Karpas-422 (cell line): ENCODE data around the gene MSANTD2. TPM values are rescaled to one million over a fixed set of nuclear protein-coding genes. Genes with fewer than 3 reads are reported as not detected.

Experiments
- DNase-seq: peaks from one replicate; pipeline ENCODE4 v3.0.0-alpha.2; 2015
- H2AFZ ChIP-seq: fragments of 200-600 bp; sonication (generic); 2 replicates; pipeline ENCODE4 v1.6.1; 2014; ENCODE audit warnings: antibody characterized with exemption, low read length, mixed read lengths
- H3K27ac ChIP-seq: fragments of 200-600 bp; sonication (generic); 2 replicates; pipeline ENCODE4 v1.5.1; 2014; ENCODE audit warnings: mild to moderate bottlenecking, low read length, moderate library complexity
- H3K27me3 ChIP-seq: fragments of 200-600 bp; sonication (generic); 2 replicates; pipeline ENCODE4 v1.6.1; 2014; ENCODE audit warnings: low read length, mixed read lengths
- H3K36me3 ChIP-seq: fragments of 200-600 bp; sonication (generic); 2 replicates; pipeline ENCODE4 v1.6.1; 2014; ENCODE audit warnings: low read length, mixed read lengths; ENCODE audit not compliant: insufficient read depth
- H3K4me1 ChIP-seq: fragments of 200-600 bp; sonication (generic); 2 replicates; pipeline ENCODE4 v1.6.1; 2014; ENCODE audit warnings: mild to moderate bottlenecking, low read length, mixed read lengths
- H3K4me2 ChIP-seq: fragments of 200-600 bp; sonication (generic); 2 replicates; pipeline ENCODE4 v1.6.1; 2014; ENCODE audit warnings: low read length, low read depth, mild to moderate bottlenecking; ENCODE audit not compliant: poor library complexity, severe bottlenecking
- H3K4me3 ChIP-seq: fragments of 200-600 bp; sonication (generic); 2 replicates; pipeline ENCODE4 v1.5.1; 2014; ENCODE audit warnings: mild to moderate bottlenecking, antibody characterized with exemption, low read length, mixed read lengths
- H3K79me2 ChIP-seq: fragments of 200-600 bp; sonication (generic); 2 replicates; pipeline ENCODE4 v1.6.1; 2014; ENCODE audit warnings: mild to moderate bottlenecking, low read length, mixed read lengths
- H3K9ac ChIP-seq: fragments of 200-600 bp; sonication (generic); 2 replicates; pipeline ENCODE4 v1.6.0; 2014; ENCODE audit warnings: low read length
- H3K9me2 ChIP-seq: fragments of 200-600 bp; sonication (generic), shearing (Covaris generic); replicated peaks from 2 replicates; pipeline ENCODE4 v1.6.0; 2014; ENCODE audit warnings: mild to moderate bottlenecking, low read length, moderate library complexity; ENCODE audit not compliant: insufficient read depth
- H3K9me3 ChIP-seq: fragments of 300-700, 200-600 bp; sonication (generic); 2 replicates; pipeline ENCODE4 v1.6.1; 2014; ENCODE audit warnings: low read length, mixed read lengths
- H4K20me1 ChIP-seq: fragments of 200-600 bp; sonication (generic); 2 replicates; pipeline ENCODE4 v1.6.1; 2014; ENCODE audit warnings: mild to moderate bottlenecking, antibody characterized with exemption, low read length, low read depth; ENCODE audit not compliant: insufficient read depth
- total RNA-seq: library from RNA; depleted of rRNA; stranded (reverse); fragments of >200 nt; shearing (Covaris generic); gene quantifications from 2 replicates; pipeline ENCODE4 v1.2.3, GENCODE V29; 2014; ENCODE audit warnings: low replicate concordance

MSANTD2 gene
- total RNA-seq, 1 experiment from 2014 or later, result 7.6 TPM

GRCh38 chr11:124762624-124763155 lies 37.5 kb downstream of the MSANTD2 start:
- H3K27me3 ChIP-seq, result no peaks in the 10 kb centered on the region
- peak overlapping the region; percentile 45 for H3K9ac ChIP-seq
- no peaks in the 10 kb centered on the region for H3K79me2 ChIP-seq
- no peak overlapping the region for H3K27ac ChIP-seq
- H4K20me1 ChIP-seq, result no peaks in the 10 kb centered on the region
- no peak overlapping the region for H2AFZ ChIP-seq
- peak overlapping the region; percentile 69 for H3K4me2 ChIP-seq
- peaks cover 24% of the 10 kb centered on the region for H3K4me1 ChIP-seq
- H3K36me3 ChIP-seq, result no peaks in the 10 kb centered on the region
- H3K9me3 ChIP-seq, result no peaks in the 10 kb centered on the region
- no peak for DNase-seq
- H3K9me2 ChIP-seq, result no peaks in the 10 kb centered on the region
- H3K4me3 ChIP-seq, result peak overlapping the region; percentile 59; the same call in 1 of the 2 replicates

GRCh38 chr11:124762105-124762623 lies 38.0 kb downstream of the MSANTD2 start, which contains the start of gene ESAM:
ESAM (minus strand) TSS chr11:124762290; CDS start chr11:124762154, 136 bp downstream.
- Histone ChIP-seq H3K79me2 (no peaks in the 10 kb centered on the region), H3K4me3 (peak within 1 kb of the TSS; percentile 59; the same call in 1 of the 2 replicates), H3K4me2 (peak within 1 kb of the TSS; percentile 69), H2AFZ (no peak within 1 kb of the TSS), H4K20me1 (no peaks in the 10 kb centered on the region), H3K9me2 (no peaks in the 10 kb centered on the region), H3K36me3 (no peaks in the 10 kb centered on the region), H3K4me1 (peaks cover 24% of the 10 kb centered on the region), H3K27ac (no peak within 1 kb of the TSS), H3K9ac (peak within 1 kb of the TSS; percentile 45), H3K27me3 (no peaks in the 10 kb centered on the region), H3K9me3 (no peaks in the 10 kb centered on the region)
- peak; percentile 67 for DNase-seq

GRCh38 chr11:124761301-124762104 lies 38.7 kb downstream of the MSANTD2 start:
- H4K20me1 ChIP-seq, result no peaks in the 10 kb centered on the region
- H3K27ac ChIP-seq, result no peak overlapping the region
- DNase-seq, result no peak
- no peaks in the 10 kb centered on the region for H3K79me2 ChIP-seq
- H3K27me3 ChIP-seq, result no peaks in the 10 kb centered on the region
- H2AFZ ChIP-seq, result no peak overlapping the region
- peak overlapping the region; percentile 69 for H3K4me2 ChIP-seq
- H3K9ac ChIP-seq, result no peak overlapping the region
- no peaks in the 10 kb centered on the region for H3K9me3 ChIP-seq
- no peaks in the 10 kb centered on the region for H3K9me2 ChIP-seq
- peaks cover 24% of the 10 kb centered on the region for H3K4me1 ChIP-seq
- H3K4me3 ChIP-seq, result peak overlapping the region; percentile 59; the same call in 1 of the 2 replicates
- no peaks in the 10 kb centered on the region for H3K36me3 ChIP-seq

DNA sequence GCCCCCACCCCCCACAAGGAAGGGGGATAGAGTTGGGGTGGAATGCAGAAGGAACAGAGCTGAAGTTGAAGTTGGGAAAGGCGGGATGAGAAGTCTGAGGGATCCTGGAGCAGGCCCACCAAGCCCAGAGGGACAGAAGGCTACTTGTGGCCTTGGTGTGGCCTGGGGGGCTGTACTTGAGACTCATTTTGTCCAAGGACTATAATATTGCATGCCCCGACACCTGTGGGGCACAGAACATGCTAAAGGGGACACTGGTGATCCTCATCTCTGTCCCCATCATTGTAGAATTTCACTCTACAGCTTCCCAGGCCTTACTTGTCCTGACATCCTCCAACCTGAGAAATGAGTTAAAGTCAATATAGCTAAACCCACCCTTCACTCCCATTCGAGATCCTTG lies 39.4 kb downstream of the MSANTD2 start:
- H2AFZ ChIP-seq, result no peak overlapping the region
- H3K9me3 ChIP-seq, result no peaks in the 10 kb centered on the region
- H3K27ac ChIP-seq, result no peak overlapping the region
- H3K27me3 ChIP-seq, result no peaks in the 10 kb centered on the region
- H4K20me1 ChIP-seq, result no peaks in the 10 kb centered on the region
- no peak for DNase-seq
- no peak overlapping the region for H3K9ac ChIP-seq
- no peak overlapping the region for H3K4me2 ChIP-seq
- no peaks in the 10 kb centered on the region for H3K9me2 ChIP-seq
- no peaks in the 10 kb centered on the region for H3K79me2 ChIP-seq
- H3K4me3 ChIP-seq, result no peak overlapping the region
- H3K4me1 ChIP-seq, result peaks cover 24% of the 10 kb centered on the region
- H3K36me3 ChIP-seq, result no peaks in the 10 kb centered on the region

GRCh38 chr11:124760205-124760652 lies 40.0 kb downstream of the MSANTD2 start:
- H2AFZ ChIP-seq, result no peak overlapping the region
- DNase-seq, result no peak
- H3K4me2 ChIP-seq, result no peak overlapping the region
- H3K4me3 ChIP-seq, result no peak overlapping the region
- H4K20me1 ChIP-seq, result no peaks in the 10 kb centered on the region
- H3K9me2 ChIP-seq, result no peaks in the 10 kb centered on the region
- no peak overlapping the region for H3K9ac ChIP-seq
- H3K79me2 ChIP-seq, result no peaks in the 10 kb centered on the region
- H3K4me1 ChIP-seq, result peaks cover 24% of the 10 kb centered on the region
- H3K36me3 ChIP-seq, result no peaks in the 10 kb centered on the region
- H3K9me3 ChIP-seq, result no peaks in the 10 kb centered on the region
- no peaks in the 10 kb centered on the region for H3K27me3 ChIP-seq
- H3K27ac ChIP-seq, result no peak overlapping the region

DNA sequence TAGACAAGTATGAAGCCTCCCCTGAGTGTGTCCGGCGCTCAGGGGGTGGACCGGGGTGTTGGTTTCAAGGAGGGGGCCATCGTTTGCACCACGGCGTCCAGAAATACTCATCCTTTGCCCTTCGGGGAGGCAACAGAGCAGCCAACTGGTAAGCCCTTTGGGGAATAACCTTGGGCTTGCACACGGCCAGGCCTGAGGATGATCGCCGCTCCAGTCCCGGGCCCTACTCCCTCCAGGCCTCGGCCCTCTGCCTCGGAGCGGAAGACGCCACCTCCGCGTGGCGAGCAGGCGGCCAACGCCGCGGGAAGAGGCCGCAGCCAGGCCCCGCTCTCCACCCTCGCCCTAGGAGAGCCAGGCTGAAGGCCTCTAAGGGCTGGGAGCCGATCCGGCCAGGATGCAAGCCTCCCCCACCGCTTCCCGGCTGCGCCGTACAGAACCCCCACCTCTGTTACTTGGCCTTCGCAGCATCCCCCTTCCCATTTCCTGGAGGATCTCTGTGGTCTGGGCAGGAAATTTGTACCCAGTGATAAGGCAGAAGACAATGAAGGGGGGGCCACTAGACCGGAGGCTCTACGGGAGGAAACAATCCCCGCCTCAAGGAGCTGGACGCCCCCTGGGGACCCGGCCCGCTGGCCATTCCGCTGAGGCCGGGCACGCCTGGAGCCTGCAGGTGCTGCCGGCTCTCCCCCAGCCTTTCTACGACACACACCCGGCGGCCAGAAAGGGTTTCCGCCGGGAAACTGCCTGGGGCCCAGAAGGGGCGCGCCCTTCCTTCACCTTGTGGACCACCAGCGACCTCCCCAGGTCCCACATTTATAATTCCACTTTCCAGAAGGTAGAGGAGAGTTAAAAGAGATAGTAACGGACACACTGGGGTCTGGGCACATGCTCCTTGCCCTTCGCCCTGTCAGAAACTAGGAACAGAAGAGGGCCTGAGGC lies 40.7 kb downstream of the MSANTD2 start:
- no peak for DNase-seq
- Histone ChIP-seq H2AFZ (no peak overlapping the region), H3K9ac (no peak overlapping the region), H3K9me2 (no peaks in the 10 kb centered on the region), H4K20me1 (no peaks in the 10 kb centered on the region), H3K4me3 (no peak overlapping the region), H3K9me3 (no peaks in the 10 kb centered on the region), H3K79me2 (no peaks in the 10 kb centered on the region), H3K4me2 (no peak overlapping the region), H3K36me3 (no peaks in the 10 kb centered on the region), H3K27ac (no peak overlapping the region), H3K4me1 (peaks cover 24% of the 10 kb centered on the region), H3K27me3 (no peaks in the 10 kb centered on the region)

GRCh38 chr11:124758355-124759265 lies 41.6 kb downstream of the MSANTD2 start:
- Histone ChIP-seq H3K4me2 (peak overlapping the region; percentile 34), H3K9me3 (no peaks in the 10 kb centered on the region), H2AFZ (no peak overlapping the region), H3K27me3 (no peaks in the 10 kb centered on the region), H3K4me1 (peaks cover 20% of the 10 kb centered on the region), H3K79me2 (no peaks in the 10 kb centered on the region), H3K27ac (no peak overlapping the region), H4K20me1 (no peaks in the 10 kb centered on the region), H3K9me2 (no peaks in the 10 kb centered on the region), H3K4me3 (no peak overlapping the region), H3K36me3 (no peaks in the 10 kb centered on the region), H3K9ac (no peak overlapping the region)
- DNase-seq, result peak; percentile 84
